Bronchial epithelial cell (primary cell): ENCODE measurements around the gene SLC50A1. TPM values are rescaled to one million over a fixed set of nuclear protein-coding genes. Genes with fewer than 3 reads are reported as not detected.

Experiments
- DNase-seq: peaks from one replicate; pipeline ENCODE4 v3.0.0-alpha.2; 2010; ENCODE audit warnings: low read depth
- FAIRE-seq: peaks from 2 replicates; lab custom pipeline; 2011; peaks lifted over from hg19 to GRCh38; lab: Jason Lieb, UNC
- H3K27me3 ChIP-seq: 2 replicates; pipeline ENCODE4 v1.5.1; 2011; ENCODE audit warnings: low read length; ENCODE audit not compliant: control insufficient read depth, insufficient read depth
- H3K36me3 ChIP-seq: 2 replicates; pipeline ENCODE4 v1.5.1; 2011; ENCODE audit warnings: low read length; ENCODE audit not compliant: control insufficient read depth, insufficient read depth
- H3K4me3 ChIP-seq: 2 replicates; pipeline ENCODE4 v1.5.1; 2011; ENCODE audit warnings: mild to moderate bottlenecking, low read depth, low read length, control low read depth
- total RNA-seq: library from RNA; depleted of rRNA; stranded (reverse); fragments of >200 nt; gene quantifications from 2 replicates; pipeline ENCODE4 v1.2.1, GENCODE V29; 2014
- TF ChIP-seq, protein P1 (sequence below): IDR thresholded peaks from 2 replicates; pipeline ENCODE4 v1.5.1; 2011; ENCODE audit warnings: mild to moderate bottlenecking, moderate library complexity, low read length, control low read depth, inconsistent platforms; ENCODE audit not compliant: insufficient read depth, severe bottlenecking

The SLC50A1 gene
- total RNA-seq, 1 donor from 2014 or later = 149 TPM

DNA sequence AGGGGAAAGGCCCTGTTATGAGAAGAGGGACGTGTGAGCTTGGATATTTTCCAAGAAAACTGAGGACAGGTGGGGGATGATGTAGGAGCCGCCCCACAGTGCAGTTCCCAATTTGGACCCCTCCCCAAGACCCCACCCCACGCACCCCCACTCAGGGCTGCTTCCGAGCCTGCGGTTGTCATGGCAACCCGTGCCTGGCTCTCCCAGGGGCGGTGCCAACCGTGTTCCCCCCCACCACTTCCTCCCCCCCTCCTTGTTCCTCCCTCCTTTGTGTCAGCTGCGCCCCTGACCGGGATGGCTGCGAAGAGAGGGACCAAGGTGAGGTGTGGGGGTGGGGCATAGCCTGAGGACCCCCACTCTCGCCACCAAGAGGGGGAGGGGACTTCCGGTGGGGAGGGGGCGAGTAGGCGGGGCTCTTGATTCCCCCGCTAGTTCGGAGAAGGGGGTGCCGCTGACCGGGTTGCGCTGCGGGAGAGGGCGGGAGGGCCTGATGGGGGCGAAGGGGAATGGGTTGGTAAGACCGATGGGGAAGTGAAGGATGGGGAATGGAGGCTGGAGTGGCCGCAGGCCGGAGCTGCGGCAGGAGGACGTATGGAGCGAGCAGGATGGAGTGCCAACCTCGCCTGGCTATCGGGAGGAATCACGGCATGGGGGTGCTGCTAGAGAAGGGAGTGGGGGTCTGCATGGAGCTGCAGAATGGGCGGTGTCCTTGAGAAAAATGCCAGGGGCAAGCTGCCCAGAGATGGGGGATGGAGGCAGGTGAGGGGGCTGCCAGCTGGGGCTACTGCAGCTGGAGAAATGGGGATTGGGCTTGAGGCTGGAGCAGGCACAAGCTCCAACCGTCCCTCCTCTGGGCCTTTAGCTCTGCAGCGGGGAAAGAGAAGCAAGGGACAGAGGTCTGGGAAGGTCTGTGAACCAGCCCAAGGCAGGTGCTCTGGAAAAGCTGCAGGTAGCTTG, 39.0 kb downstream of the SLC50A1 start:
- H3K36me3 ChIP-seq = peaks cover under 1% of the 10 kb centered on the region
- no peaks in the 10 kb centered on the region for H3K27me3 ChIP-seq
- DNase-seq (no peak), FAIRE-seq (no peak)
- peak overlapping the region; percentile 76 for H3K4me3 ChIP-seq
- TF ChIP-seq, protein P1, sequence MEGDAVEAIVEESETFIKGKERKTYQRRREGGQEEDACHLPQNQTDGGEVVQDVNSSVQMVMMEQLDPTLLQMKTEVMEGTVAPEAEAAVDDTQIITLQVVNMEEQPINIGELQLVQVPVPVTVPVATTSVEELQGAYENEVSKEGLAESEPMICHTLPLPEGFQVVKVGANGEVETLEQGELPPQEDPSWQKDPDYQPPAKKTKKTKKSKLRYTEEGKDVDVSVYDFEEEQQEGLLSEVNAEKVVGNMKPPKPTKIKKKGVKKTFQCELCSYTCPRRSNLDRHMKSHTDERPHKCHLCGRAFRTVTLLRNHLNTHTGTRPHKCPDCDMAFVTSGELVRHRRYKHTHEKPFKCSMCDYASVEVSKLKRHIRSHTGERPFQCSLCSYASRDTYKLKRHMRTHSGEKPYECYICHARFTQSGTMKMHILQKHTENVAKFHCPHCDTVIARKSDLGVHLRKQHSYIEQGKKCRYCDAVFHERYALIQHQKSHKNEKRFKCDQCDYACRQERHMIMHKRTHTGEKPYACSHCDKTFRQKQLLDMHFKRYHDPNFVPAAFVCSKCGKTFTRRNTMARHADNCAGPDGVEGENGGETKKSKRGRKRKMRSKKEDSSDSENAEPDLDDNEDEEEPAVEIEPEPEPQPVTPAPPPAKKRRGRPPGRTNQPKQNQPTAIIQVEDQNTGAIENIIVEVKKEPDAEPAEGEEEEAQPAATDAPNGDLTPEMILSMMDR = no peak

DNA sequence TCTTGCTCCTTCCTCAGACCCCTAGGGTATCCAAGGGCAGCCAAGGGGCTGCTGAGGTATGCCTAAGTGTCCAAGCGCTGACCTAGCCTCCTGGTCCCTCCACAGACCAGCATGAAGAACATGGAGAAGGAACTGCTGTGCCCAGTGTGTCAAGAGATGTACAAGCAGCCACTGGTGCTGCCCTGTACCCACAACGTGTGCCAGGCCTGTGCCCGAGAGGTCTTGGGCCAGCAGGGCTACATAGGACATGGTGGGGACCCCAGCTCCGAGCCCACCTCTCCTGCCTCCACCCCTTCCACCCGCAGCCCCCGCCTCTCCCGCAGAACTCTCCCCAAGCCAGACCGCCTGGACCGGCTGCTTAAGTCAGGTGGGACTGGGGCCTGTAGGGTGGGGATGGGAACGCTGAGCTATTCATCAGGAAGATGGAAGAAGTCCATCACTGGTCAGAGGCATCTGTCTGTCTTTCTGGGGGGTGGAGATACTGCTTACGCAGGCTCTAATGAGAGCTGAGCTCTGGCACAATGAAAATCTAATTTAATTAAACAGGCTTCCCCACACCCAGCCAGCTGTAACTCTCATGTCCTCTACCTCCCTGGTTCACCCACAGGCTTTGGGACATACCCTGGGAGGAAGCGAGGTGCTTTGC, 39.8 kb downstream of the SLC50A1 start:
- no peaks in the 10 kb centered on the region for H3K27me3 ChIP-seq
- no peak for FAIRE-seq

DNA sequence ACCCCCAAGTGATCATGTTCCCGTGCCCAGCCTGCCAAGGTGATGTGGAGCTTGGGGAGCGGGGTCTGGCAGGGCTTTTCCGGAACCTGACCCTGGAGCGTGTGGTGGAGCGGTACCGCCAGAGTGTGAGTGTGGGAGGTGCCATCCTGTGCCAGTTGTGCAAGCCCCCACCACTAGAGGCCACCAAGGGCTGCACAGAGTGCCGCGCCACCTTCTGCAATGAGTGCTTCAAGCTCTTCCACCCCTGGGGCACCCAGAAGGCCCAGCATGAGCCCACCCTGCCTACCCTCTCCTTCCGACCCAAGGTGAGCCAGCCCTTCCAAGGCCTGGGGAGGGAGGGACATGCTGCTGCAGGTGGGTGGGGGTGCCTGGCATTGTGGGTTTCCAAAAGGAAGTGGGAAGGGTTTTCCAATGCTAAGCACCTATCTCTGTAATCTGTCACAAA, 40.3 kb downstream of the SLC50A1 start:
- TF ChIP-seq, protein P1 = peak; percentile 31
- FAIRE-seq (no peak), DNase-seq (no peak)
- no peaks in the 10 kb centered on the region for H3K27me3 ChIP-seq
- no peaks in the 10 kb centered on the region for H3K36me3 ChIP-seq
- H3K4me3 ChIP-seq = no peak overlapping the region

More for the DNA sequence above, 39.8 kb downstream of the SLC50A1 start:
- no peak for DNase-seq
- TF ChIP-seq, protein P1 = no peak
- no peaks in the 10 kb centered on the region for H3K36me3 ChIP-seq
- H3K4me3 ChIP-seq = no peak overlapping the region

DNA sequence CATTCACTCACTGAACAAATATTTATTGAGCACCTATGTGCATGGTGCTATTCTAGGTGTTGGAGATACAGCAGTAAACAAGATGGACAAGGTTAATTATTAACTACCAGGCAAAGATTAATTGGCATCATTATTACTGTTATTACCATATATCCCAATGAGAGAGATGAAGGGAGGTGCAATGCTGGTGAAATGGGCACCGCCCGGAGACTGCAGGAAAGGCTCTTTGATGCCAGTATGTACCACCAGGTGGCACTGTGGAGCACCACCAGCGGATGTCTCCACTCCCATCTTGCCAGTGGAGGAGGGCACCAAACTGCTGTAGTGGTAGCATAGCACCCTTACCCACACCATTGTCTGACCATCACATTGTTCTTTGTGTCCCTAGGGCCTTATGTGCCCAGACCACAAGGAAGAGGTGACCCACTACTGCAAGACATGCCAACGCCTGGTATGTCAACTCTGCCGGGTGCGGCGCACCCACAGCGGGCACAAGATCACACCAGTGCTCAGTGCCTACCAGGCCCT, 41.0 kb downstream of the SLC50A1 start:
- DNase-seq (peak; percentile 66), FAIRE-seq (peak; percentile 23)
- H3K36me3 ChIP-seq = no peaks in the 10 kb centered on the region
- TF ChIP-seq, protein P1 = peak; percentile 94
- H3K27me3 ChIP-seq = no peaks in the 10 kb centered on the region
- H3K4me3 ChIP-seq = no peak overlapping the region

DNA sequence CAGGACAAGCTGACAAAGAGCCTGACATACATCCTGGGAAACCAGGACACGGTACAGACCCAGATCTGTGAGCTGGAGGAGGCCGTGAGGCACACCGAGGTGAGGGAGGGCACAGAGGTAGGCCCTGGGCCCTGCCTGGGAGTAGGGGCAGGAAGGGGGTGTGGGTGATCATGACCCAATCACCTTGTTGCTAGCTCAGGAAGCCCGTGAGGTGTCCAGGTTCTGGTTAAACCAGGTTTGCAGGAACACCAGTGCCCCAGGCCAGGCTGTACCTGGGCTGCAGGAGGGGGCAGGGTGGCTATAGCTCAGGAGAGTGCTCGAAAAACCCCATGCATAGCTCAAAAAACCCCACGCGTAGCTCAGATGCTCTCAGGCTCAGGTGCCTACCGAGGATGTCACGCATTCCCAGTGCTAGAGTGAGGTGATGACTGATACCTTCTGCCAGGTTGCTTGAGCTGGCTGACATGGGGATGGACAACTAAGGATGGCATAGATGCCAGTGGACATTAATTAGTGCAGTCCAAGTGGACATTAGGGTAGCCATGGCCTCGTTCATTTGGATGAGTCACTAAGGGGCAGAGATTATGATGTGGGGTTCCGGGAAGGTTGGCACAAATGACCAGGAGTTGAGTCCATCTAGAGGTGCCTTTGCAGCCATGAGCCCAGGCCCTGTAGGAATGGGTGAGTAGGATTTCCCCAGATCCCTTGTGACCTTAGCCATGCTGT, 41.7 kb downstream of the SLC50A1 start:
- DNase-seq = peak; percentile 38
- FAIRE-seq = no peak
- no peaks in the 10 kb centered on the region for H3K36me3 ChIP-seq
- TF ChIP-seq, protein P1 = no peak
- H3K27me3 ChIP-seq = no peaks in the 10 kb centered on the region
- no peak overlapping the region for H3K4me3 ChIP-seq
